ENCODE measurements around the gene SMARCE1.
"Not testable (repeated sequence)": the region's sequence is repeated elsewhere in the genome, so short reads cannot be mapped to it uniquely, and the experiment has no call there.

Gene SMARCE1

DNA sequence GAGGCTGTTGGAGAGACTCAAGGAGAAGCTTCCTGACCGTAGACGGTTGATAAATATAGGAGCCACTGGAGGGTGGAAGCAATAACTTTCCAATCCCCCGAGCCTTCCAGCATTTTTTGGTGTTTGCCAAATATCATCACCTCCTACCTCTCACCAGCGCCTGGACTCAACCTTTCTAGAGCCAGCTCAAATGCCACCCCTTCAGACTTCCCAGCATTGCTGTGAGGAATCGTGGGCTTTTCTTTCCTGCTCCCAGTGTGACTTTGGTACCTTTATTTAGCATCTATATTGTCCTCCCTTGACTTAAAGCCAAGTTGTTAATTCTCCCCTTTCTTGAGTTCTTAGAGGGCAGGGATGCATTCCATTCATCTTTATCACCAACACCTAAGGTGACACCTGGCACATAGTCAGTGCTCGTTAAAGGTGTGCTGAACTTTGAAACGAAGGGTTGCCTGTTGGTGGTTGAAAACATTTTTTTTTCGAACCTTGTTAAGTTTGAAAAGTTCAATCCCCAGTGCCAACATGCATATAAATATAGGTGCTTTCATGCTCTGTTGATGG, 47.1 kb downstream of the SMARCE1 start:
- 83 to 87% methylated on average over 7 of the region's 8 CpGs for WGBS, 2 experiments
- Histone ChIP-seq H3K9me3 (ENCODE audit: control insufficient read depth, low read length) (no peaks in the 10 kb centered on the region), H3K27ac (ENCODE audit: insufficient read depth, low read depth, low read length, poor library complexity, severe bottlenecking) (no peak overlapping the region), H3K36me3 (ENCODE audit: control insufficient read depth, insufficient read depth, low read length) (no peaks in the 10 kb centered on the region), H3K27me3 (ENCODE audit: control insufficient read depth, insufficient read depth, low read length, poor library complexity, severe bottlenecking) (no peaks in the 10 kb centered on the region), H3K4me3 (ENCODE audit: insufficient read depth, low read depth, low read length) (no peak overlapping the region), H3K4me1 (ENCODE audit: control insufficient read depth, insufficient read depth, low read length) (no peaks in the 10 kb centered on the region)

DNA sequence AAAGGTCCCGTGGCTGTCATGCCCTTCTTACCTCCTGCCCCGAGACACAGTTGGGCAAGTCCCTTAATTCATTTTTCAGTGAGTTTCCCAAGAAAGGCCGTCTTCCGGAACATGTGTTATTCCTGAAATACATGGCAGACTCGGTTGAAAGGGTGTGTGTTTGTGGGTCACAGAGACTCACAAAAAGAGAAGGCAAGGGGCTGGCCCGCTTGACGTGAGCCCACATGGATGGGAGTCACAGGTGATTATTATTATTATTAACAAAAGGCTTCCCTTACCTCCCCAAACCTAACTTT, 48.2 kb downstream of the SMARCE1 start:
- no peaks in the 10 kb centered on the region for H3K9me3 ChIP-seq (ENCODE audit: control insufficient read depth, low read length)
- no peak overlapping the region for H3K4me3 ChIP-seq (ENCODE audit: insufficient read depth, low read depth, low read length)
- no peaks in the 10 kb centered on the region for H3K27me3 ChIP-seq (ENCODE audit: control insufficient read depth, insufficient read depth, low read length, poor library complexity, severe bottlenecking)
- H3K36me3 ChIP-seq (ENCODE audit: control insufficient read depth, insufficient read depth, low read length), result no peaks in the 10 kb centered on the region
- H3K27ac ChIP-seq (ENCODE audit: insufficient read depth, low read depth, low read length, poor library complexity, severe bottlenecking), result no peak overlapping the region
- no peaks in the 10 kb centered on the region for H3K4me1 ChIP-seq (ENCODE audit: control insufficient read depth, insufficient read depth, low read length)
- 88 to 91% methylated on average over 5 of the region's 7 CpGs for WGBS, 2 experiments

DNA sequence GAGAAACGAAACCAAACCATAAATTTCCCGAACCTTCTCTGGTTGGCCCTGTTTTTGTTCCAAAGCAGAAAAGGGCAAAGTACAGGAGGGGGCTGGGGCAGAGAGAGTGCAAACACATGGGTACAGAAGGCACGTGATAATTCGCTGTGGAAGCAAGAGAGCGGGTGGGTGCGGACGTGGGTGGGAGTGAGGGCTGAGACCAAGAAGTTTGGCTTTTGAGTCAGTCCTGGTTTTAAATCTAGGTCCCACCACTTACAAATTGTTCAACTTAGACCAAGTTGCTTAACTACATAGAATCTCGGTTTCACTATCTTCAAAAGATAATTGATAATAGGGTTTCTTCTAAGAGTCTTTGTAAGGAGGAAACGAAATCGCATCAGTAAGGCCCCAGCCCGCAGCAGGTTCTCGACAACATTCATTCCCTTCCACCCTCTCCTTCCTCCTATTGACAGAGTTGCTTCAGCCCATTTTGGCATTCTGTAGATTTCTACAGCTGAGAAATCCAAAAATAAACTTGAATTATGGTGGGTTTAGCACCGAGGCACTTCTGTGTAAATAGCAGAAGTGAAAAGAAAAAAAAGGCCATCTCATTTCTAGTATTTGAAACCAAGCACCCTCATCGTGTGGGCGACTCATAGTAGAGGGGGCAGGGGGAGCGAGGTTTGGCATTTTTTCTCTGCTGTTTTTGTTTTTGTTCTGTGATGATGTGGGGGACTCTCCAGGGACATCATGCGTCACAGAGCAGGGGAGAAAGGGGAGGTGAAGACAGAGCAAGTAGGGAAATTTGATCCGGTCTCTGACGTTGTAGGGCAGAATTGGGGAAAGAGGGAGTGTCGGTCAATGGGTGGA, 48.8 kb downstream of the SMARCE1 start:
- no peaks in the 10 kb centered on the region for H3K27me3 ChIP-seq (ENCODE audit: control insufficient read depth, insufficient read depth, low read length, poor library complexity, severe bottlenecking)
- no peaks in the 10 kb centered on the region for H3K4me1 ChIP-seq (ENCODE audit: control insufficient read depth, insufficient read depth, low read length)
- H3K27ac ChIP-seq (ENCODE audit: insufficient read depth, low read depth, low read length, poor library complexity, severe bottlenecking), result no peak overlapping the region
- H3K36me3 ChIP-seq (ENCODE audit: control insufficient read depth, insufficient read depth, low read length), result no peaks in the 10 kb centered on the region
- H3K9me3 ChIP-seq (ENCODE audit: control insufficient read depth, low read length), result no peaks in the 10 kb centered on the region
- WGBS, 2 experiments, result 89 to 93% methylated on average over 19 to 20 of the region's 20 CpGs
- H3K4me3 ChIP-seq (ENCODE audit: insufficient read depth, low read depth, low read length), result no peak overlapping the region

GRCh38 chr17:40598301-40598618, 49.4 kb downstream of the SMARCE1 start:
- no peaks in the 10 kb centered on the region for H3K27me3 ChIP-seq (ENCODE audit: control insufficient read depth, insufficient read depth, low read length, poor library complexity, severe bottlenecking)

GRCh38 chr17:40597556-40598300, 49.9 kb downstream of the SMARCE1 start:
- no peaks in the 10 kb centered on the region for H3K9me3 ChIP-seq (ENCODE audit: control insufficient read depth, low read length)
- no peak overlapping the region for H3K4me3 ChIP-seq (ENCODE audit: insufficient read depth, low read depth, low read length)
- no peaks in the 10 kb centered on the region for H3K4me1 ChIP-seq (ENCODE audit: control insufficient read depth, insufficient read depth, low read length)
- H3K27me3 ChIP-seq (ENCODE audit: control insufficient read depth, insufficient read depth, low read length, poor library complexity, severe bottlenecking), result no peaks in the 10 kb centered on the region
- no peak overlapping the region for H3K27ac ChIP-seq (ENCODE audit: insufficient read depth, low read depth, low read length, poor library complexity, severe bottlenecking)
- H3K36me3 ChIP-seq (ENCODE audit: control insufficient read depth, insufficient read depth, low read length), result no peaks in the 10 kb centered on the region
- 92% methylated on average over 9 of the region's 9 CpGs for WGBS, 2 experiments

More at GRCh38 chr17:40598301-40598618, 49.4 kb downstream of the SMARCE1 start:
- no peaks in the 10 kb centered on the region for H3K9me3 ChIP-seq (ENCODE audit: control insufficient read depth, low read length)
- no peaks in the 10 kb centered on the region for H3K36me3 ChIP-seq (ENCODE audit: control insufficient read depth, insufficient read depth, low read length)
- H3K27ac ChIP-seq (ENCODE audit: insufficient read depth, low read depth, low read length, poor library complexity, severe bottlenecking), result no peak overlapping the region
- H3K4me1 ChIP-seq (ENCODE audit: control insufficient read depth, insufficient read depth, low read length), result no peaks in the 10 kb centered on the region
- WGBS, 2 experiments, result 75 to 80% methylated on average over 5 of the region's 5 CpGs
- no peak overlapping the region for H3K4me3 ChIP-seq (ENCODE audit: insufficient read depth, low read depth, low read length)

DNA sequence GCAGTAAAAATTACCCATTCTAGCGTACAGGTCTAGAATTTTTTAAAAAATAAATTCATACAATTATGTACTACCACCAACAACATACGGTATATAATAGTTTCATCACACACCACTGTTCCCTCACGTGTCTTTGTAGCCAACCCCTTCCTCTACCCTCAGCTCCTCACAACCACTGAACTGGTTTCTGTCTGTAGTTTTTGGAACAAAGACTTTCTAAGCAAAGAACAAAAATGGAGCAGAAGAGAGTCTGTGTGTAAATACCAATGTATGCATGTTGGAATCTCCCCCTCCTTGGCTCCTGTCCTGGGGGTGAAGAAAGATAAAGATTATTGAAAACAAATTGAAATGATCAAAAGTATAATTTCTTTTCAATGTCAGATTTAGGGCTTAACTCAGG, 50.5 kb downstream of the SMARCE1 start:
- no peaks in the 10 kb centered on the region for H3K4me1 ChIP-seq (ENCODE audit: control insufficient read depth, insufficient read depth, low read length)
- H3K27me3 ChIP-seq (ENCODE audit: control insufficient read depth, insufficient read depth, low read length, poor library complexity, severe bottlenecking), result no peaks in the 10 kb centered on the region
- WGBS, 2 experiments, result 93 to 100% methylated on average over 2 to 3 of the region's 3 CpGs
- H3K36me3 ChIP-seq (ENCODE audit: control insufficient read depth, insufficient read depth, low read length), result no peaks in the 10 kb centered on the region
- H3K9me3 ChIP-seq (ENCODE audit: control insufficient read depth, low read length), result no peaks in the 10 kb centered on the region
- H3K27ac ChIP-seq (ENCODE audit: insufficient read depth, low read depth, low read length, poor library complexity, severe bottlenecking), result no peak overlapping the region
- H3K4me3 ChIP-seq (ENCODE audit: insufficient read depth, low read depth, low read length), result no peak overlapping the region

DNA sequence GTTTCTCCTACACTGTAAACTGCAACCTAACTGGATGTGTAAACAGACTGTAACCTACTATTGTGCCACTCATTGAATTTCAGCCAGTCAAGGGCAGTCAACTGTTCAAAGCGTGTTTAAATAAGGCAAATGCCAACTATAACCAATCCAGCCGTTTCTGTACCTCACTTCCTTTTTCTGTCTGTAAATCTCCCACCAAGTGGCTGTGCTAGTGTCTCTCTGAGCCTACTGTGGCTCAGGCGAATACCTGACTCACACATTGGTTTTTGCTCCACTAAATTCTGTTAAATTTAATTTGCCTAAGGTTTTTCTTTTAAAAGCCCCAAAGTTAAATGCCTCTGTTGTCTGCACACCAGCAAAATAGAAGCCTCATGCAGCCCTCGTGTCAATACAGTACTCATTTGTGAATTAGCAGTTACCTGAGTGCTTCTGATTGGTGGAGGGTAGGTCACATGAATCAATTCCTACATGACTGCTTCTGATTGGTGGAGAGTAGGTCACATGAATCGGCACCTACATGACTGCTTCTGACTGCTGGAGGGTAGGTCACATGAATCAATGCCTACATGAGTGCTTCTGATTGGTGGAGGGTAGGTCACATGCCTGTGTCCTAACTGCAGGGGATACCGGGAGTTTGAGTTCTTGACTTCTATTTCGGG, 51.2 kb downstream of the SMARCE1 start:
- Histone ChIP-seq H3K4me1 (ENCODE audit: control insufficient read depth, insufficient read depth, low read length) (no peaks in the 10 kb centered on the region), H3K36me3 (ENCODE audit: control insufficient read depth, insufficient read depth, low read length) (no peaks in the 10 kb centered on the region), H3K9me3 (ENCODE audit: control insufficient read depth, low read length) (no peaks in the 10 kb centered on the region), H3K27ac (ENCODE audit: insufficient read depth, low read depth, low read length, poor library complexity, severe bottlenecking) (no peak overlapping the region), H3K4me3 (ENCODE audit: insufficient read depth, low read depth, low read length) (no peak overlapping the region), H3K27me3 (ENCODE audit: control insufficient read depth, insufficient read depth, low read length, poor library complexity, severe bottlenecking) (no peaks in the 10 kb centered on the region)
- 94% methylated on average over 7 of the region's 7 CpGs for WGBS, 2 experiments

- no peak overlapping the region for H3K27ac ChIP-seq (ENCODE audit: insufficient read depth, low read depth, low read length, poor library complexity, severe bottlenecking)
- no peaks in the 10 kb centered on the region for H3K9me3 ChIP-seq (ENCODE audit: control insufficient read depth, low read length)
- no peaks in the 10 kb centered on the region for H3K27me3 ChIP-seq (ENCODE audit: control insufficient read depth, insufficient read depth, low read length, poor library complexity, severe bottlenecking)
- H3K36me3 ChIP-seq (ENCODE audit: control insufficient read depth, insufficient read depth, low read length), result no peaks in the 10 kb centered on the region
- H3K4me1 ChIP-seq (ENCODE audit: control insufficient read depth, insufficient read depth, low read length), result no peaks in the 10 kb centered on the region
- WGBS, 2 experiments, result 91 to 95% methylated on average over 3 of the region's 3 CpGs
- H3K4me3 ChIP-seq (ENCODE audit: insufficient read depth, low read depth, low read length), result no peak overlapping the region
Measured at GRCh38 chr17:40590742-40591141, 56.9 kb downstream of the SMARCE1 start.

DNA sequence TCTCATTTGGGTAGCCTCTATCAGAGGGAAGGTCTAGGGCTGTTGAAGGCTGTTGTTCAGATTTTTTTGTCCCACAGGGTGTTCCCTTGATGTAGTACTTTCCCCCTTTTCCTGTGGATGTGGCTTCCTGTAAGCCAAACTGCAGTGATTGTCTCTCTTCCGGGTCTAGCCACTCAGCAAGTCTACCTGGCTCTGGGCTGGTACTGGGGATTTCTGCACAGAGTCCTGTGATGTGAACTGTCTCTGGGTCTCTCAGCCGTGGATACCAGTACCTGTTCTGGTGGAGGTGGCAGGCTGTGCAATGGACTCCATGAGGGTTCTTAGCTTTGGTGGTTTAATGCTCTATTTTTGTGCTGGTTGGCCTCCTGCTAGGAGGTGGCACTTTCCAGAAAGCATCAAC, 59.1 kb downstream of the SMARCE1 start:
- Histone ChIP-seq H3K4me1 (ENCODE audit: control insufficient read depth, insufficient read depth, low read length) (no peaks in the 10 kb centered on the region), H3K9me3 (ENCODE audit: control insufficient read depth, low read length) (no peaks in the 10 kb centered on the region), H3K27me3 (ENCODE audit: control insufficient read depth, insufficient read depth, low read length, poor library complexity, severe bottlenecking) (no peaks in the 10 kb centered on the region), H3K36me3 (ENCODE audit: control insufficient read depth, insufficient read depth, low read length) (no peaks in the 10 kb centered on the region), H3K4me3 (ENCODE audit: insufficient read depth, low read depth, low read length) (no peak overlapping the region), H3K27ac (ENCODE audit: insufficient read depth, low read depth, low read length, poor library complexity, severe bottlenecking) (no peak overlapping the region)
- 91 to 92% methylated on average over 2 of the region's 2 CpGs for WGBS, 2 experiments

DNA sequence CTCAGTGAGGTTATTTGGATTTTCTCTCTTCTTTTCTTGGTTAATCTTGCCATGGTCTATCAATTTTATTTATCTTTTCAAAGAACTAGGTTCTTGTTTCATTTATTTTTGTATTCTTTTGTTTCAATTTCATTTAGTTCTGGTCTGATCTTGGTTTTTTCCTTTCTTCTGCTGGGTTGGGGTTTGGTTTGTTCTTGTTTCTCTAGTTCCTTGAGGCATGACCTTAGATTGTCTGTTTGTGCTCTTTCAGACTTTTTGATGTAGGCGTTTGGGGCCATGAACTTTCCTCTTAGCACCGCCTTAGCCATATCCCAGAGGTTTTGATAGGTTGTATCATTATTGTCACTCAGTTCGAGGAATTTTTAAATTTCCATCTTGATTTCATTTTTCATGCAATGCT, 61.4 kb downstream of the SMARCE1 start:
- not testable (repeated sequence) for H3K27ac ChIP-seq (ENCODE audit: insufficient read depth, low read depth, low read length, poor library complexity, severe bottlenecking); H3K27me3 ChIP-seq (ENCODE audit: control insufficient read depth, insufficient read depth, low read length, poor library complexity, severe bottlenecking); H3K9me3 ChIP-seq (ENCODE audit: control insufficient read depth, low read length); H3K4me1 ChIP-seq (ENCODE audit: control insufficient read depth, insufficient read depth, low read length); H3K36me3 ChIP-seq (ENCODE audit: control insufficient read depth, insufficient read depth, low read length); H3K4me3 ChIP-seq (ENCODE audit: insufficient read depth, low read depth, low read length)
- 95 to 97% methylated on average over 3 of the region's 3 CpGs for WGBS, 2 experiments

Measured in ectodermal cell (in vitro differentiated cells).